HEK293T (cell line): ENCODE data around the gene PDCD1LG2.
"Not testable (repeated sequence)": the region's sequence is repeated elsewhere in the genome, so short reads cannot be mapped to it uniquely, and the experiment has no call there.

Experiments used
- CTCF ChIA-PET: fragments of 350-600 bp; formaldehyde crosslinking; extraction: SDS; loops from one replicate; lab custom pipeline; 2021; ENCODE audit warnings: antibody characterized with exemption, inconsistent platforms; lab: Yijun Ruan, JAX
- POLR2A ChIA-PET: fragments of 350-600 bp; formaldehyde crosslinking; extraction: SDS; loops from one replicate; lab custom pipeline; 2020; ENCODE audit warnings: antibody characterized with exemption, inconsistent platforms; lab: Yijun Ruan, JAX
- DNase-seq: peaks from one replicate; pipeline ENCODE4 v3.0.0; 2012; ENCODE audit warnings: mixed read lengths; ENCODE audit errors: extremely low spot score
- ARNT ChIP-seq: fragments of 450-650 bp; IDR thresholded peaks from 2 replicates; pipeline ENCODE4 v1.6.1; 2017; ENCODE audit warnings: mild to moderate bottlenecking
- BHLHE40 ChIP-seq: fragments of 450-650 bp; IDR thresholded peaks from 2 replicates; pipeline ENCODE4 v1.6.1; 2016; ENCODE audit warnings: mild to moderate bottlenecking, moderate library complexity, borderline replicate concordance
- CTBP1 ChIP-seq: fragments of 450-650 bp; IDR thresholded peaks from 2 replicates; pipeline ENCODE4 v1.6.1; 2016; ENCODE audit warnings: borderline replicate concordance
- ELF4 ChIP-seq: fragments of 450-650 bp; IDR thresholded peaks from 2 replicates; pipeline ENCODE4 v1.6.1; 2017; ENCODE audit warnings: antibody characterized with exemption
- FOXA1 ChIP-seq: fragments of 450-650 bp; IDR thresholded peaks from 2 replicates; pipeline ENCODE4 v1.6.1; 2016; ENCODE audit warnings: mild to moderate bottlenecking
- FOXK2 ChIP-seq: fragments of 450-650 bp; IDR thresholded peaks from 2 replicates; pipeline ENCODE4 v1.6.1; 2016; ENCODE audit warnings: mild to moderate bottlenecking
- FOXM1 ChIP-seq: fragments of 450-650 bp; IDR thresholded peaks from 2 replicates; pipeline ENCODE4 v1.6.1; 2017; ENCODE audit warnings: mild to moderate bottlenecking, borderline replicate concordance
- HDGF ChIP-seq: fragments of 450-650 bp; IDR thresholded peaks from 2 replicates; pipeline ENCODE4 v1.6.1; 2017; ENCODE audit warnings: antibody characterized with exemption, borderline replicate concordance
- L3MBTL2 ChIP-seq: fragments of 450-650 bp; conservative IDR thresholded peaks from 2 replicates; pipeline ENCODE4 v1.6.1; 2016; ENCODE audit warnings: mild to moderate bottlenecking
- LEF1 ChIP-seq: fragments of 450-650 bp; IDR thresholded peaks from 2 replicates; pipeline ENCODE4 v1.6.1; 2017; ENCODE audit warnings: mild to moderate bottlenecking, borderline replicate concordance
- NFRKB ChIP-seq: fragments of 450-650 bp; IDR thresholded peaks from 2 replicates; pipeline ENCODE4 v1.6.1; 2016; ENCODE audit warnings: mild to moderate bottlenecking, moderate library complexity
- PKNOX1 ChIP-seq: fragments of 450-650 bp; IDR thresholded peaks from 2 replicates; pipeline ENCODE4 v1.6.1; 2016
- SP1 ChIP-seq: fragments of 450-650 bp; IDR thresholded peaks from 2 replicates; pipeline ENCODE4 v1.6.1; 2017
- SUZ12 ChIP-seq: fragments of 450-650 bp; IDR thresholded peaks from 2 replicates; pipeline ENCODE4 v1.6.1; 2016; ENCODE audit warnings: mild to moderate bottlenecking
- TARDBP ChIP-seq: fragments of 450-650 bp; IDR thresholded peaks from 2 replicates; pipeline ENCODE4 v1.6.1; 2016
- ZNF384 ChIP-seq: fragments of 450-650 bp; IDR thresholded peaks from 2 replicates; pipeline ENCODE4 v1.6.1; 2016

Gene PDCD1LG2

GRCh38 chr9:5485378-5486085 lies 24.8 kb upstream of the PDCD1LG2 start:
- TF ChIP-seq PKNOX1 = no peak
- no peak for TF ChIP-seq ELF4
- TF ChIP-seq BHLHE40 = no peak
- TF ChIP-seq TARDBP = no peak
- POLR2A ChIA-PET = no interaction called here
- no peak for DNase-seq
- CTCF ChIA-PET = no interaction called here

GRCh38 chr9:5486988-5487387 lies 23.3 kb upstream of the PDCD1LG2 start:
- TF ChIP-seq NFRKB (no peak), BHLHE40 (no peak), L3MBTL2 (no peak), SP1 (no peak), LEF1 (no peak), SUZ12 (no peak)
- ChIA-PET CTCF (no interaction called here), POLR2A (no interaction called here)
- no peak for DNase-seq

- TF ChIP-seq CTBP1 = no peak
- no peak for TF ChIP-seq ARNT
- no peak for TF ChIP-seq BHLHE40
- no peak for TF ChIP-seq L3MBTL2
- no peak for DNase-seq
- ChIA-PET POLR2A (no interaction called here), CTCF (no interaction called here)
These were observed 21.9 kb upstream of the PDCD1LG2 start for GRCh38 chr9:5488221-5489008.

GRCh38 chr9:5489630-5490490 lies 20.5 kb upstream of the PDCD1LG2 start:
- POLR2A ChIA-PET = no interaction called here
- CTCF ChIA-PET = no interaction called here
- TF ChIP-seq FOXM1 (no peak), SUZ12 (no peak), FOXA1 (no peak), ELF4 (no peak), BHLHE40 (no peak), CTBP1 (no peak), ZNF384 (no peak), TARDBP (no peak), LEF1 (no peak)
- no peak for DNase-seq

GRCh38 chr9:5492965-5493678 lies 17.2 kb upstream of the PDCD1LG2 start:
- ChIA-PET CTCF (no interaction called here), POLR2A (no interaction called here)
- DNase-seq = no peak
- no peak for TF ChIP-seq FOXK2
- TF ChIP-seq NFRKB = no peak
- no peak for TF ChIP-seq ZNF384
- TF ChIP-seq SUZ12 = no peak
- TF ChIP-seq L3MBTL2 = no peak
- TF ChIP-seq FOXM1 = no peak
- no peak for TF ChIP-seq PKNOX1

GRCh38 chr9:5493679-5494511 lies 16.4 kb upstream of the PDCD1LG2 start:
- ChIA-PET CTCF (no interaction called here), POLR2A (no interaction called here)
- DNase-seq = no peak
- no peak for TF ChIP-seq HDGF
- no peak for TF ChIP-seq FOXM1
- no peak for TF ChIP-seq ARNT
- TF ChIP-seq TARDBP = no peak
- no peak for TF ChIP-seq CTBP1
- TF ChIP-seq BHLHE40 = no peak
- TF ChIP-seq L3MBTL2 = no peak
- TF ChIP-seq ELF4 = no peak
- TF ChIP-seq NFRKB = no peak
- TF ChIP-seq LEF1 = no peak
- no peak for TF ChIP-seq FOXK2
- no peak for TF ChIP-seq PKNOX1
- TF ChIP-seq ZNF384 = no peak
- no peak for TF ChIP-seq SUZ12
- TF ChIP-seq FOXA1 = no peak
- no peak for TF ChIP-seq SP1

- DNase-seq, POLR2A ChIA-PET, CTCF ChIA-PET: not testable (repeated sequence)
These were observed 15.6 kb upstream of the PDCD1LG2 start for GRCh38 chr9:5494765-5495164.
